ENCODE measurements around the gene SLC4A9. TPM values are rescaled to one million over a fixed set of nuclear protein-coding genes. Genes with fewer than 3 reads are reported as not detected.

Gene SLC4A9
- total and polyA plus RNA-seq, 2 experiments from 2014 or later = 0.07 to 0.53 TPM

DNA sequence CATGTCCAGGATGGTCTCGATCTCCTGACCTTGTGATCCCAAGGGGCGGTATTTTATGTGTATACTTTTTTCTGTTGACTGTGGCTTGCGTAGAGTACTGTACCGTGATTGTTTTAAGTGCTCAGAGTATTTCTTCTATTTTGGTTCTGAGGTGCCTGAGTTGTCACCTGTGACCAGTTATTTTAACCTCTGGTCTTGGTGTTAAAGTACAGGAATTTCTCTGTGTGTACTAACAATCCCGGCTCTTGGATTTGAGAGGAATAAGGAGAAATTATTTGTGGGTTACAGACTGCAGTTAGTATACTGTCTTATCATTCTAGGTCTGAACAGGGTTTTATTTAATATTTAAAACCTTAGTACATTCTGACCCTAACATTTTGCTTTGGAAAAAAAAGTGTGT is 43.6 kb downstream of the SLC4A9 start:
- no peak for TF ChIP-seq EZH2phosphoT487 (IDR thresholded peaks at IDR 0.05; ENCODE audit: low read depth, severe bottlenecking, unreplicated experiment)
- 73% methylated on average over 5 of the region's 5 CpGs for WGBS (ENCODE audit: low lambda C conversion rate, missing lambda C conversion rate)
- no peak for DNase-seq (ENCODE audit: low spot score)
- Histone ChIP-seq H3K36me3 (replicated peaks; ENCODE audit: insufficient read depth, low read depth) (no peaks in the 10 kb centered on the region), H3K4me3 (peak overlapping the region; percentile 44), H3K4me1 (ENCODE audit: insufficient read depth) (peaks cover 19% of the 10 kb centered on the region), H4K20me1 (ENCODE audit: insufficient read depth, poor library complexity, severe bottlenecking) (peaks cover 60% of the 10 kb centered on the region), H3K9me3 (ENCODE audit: low read depth) (no peaks in the 10 kb centered on the region), H2AFZ (no peak overlapping the region), H3K79me2 (peaks cover 77% of the 10 kb centered on the region), H3K27ac (no peak overlapping the region), H3K9me2 (replicated peaks; ENCODE audit: insufficient read depth) (no peaks in the 10 kb centered on the region), H3K27me3 (no peaks in the 10 kb centered on the region), H3K4me2 (peak overlapping the region; percentile 72)

DNA sequence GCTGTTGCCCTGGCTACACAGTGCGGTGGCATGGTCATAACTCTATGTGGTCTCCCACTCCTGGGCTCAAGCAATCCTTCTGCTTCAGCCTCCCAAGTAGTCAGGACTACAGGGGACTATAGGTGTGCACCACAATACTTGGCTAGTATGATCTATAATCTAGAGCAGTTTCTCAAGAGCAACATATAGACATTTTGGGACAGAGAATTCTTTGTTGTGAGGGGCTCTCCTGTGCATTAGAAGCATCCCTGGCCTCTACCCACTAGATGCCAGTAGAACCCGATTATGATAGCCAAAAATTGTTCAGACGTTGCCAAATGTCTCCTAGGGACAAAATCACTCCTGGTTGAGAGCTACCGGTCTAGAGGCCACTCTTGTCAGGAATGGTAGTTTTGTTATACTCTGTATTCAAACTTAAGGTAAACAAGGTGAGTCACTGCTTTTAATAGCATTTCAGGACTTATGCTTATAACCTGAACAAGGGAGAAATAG is 48.8 kb downstream of the SLC4A9 start:
- Histone ChIP-seq H3K4me1 (ENCODE audit: insufficient read depth) (peaks cover 14% of the 10 kb centered on the region), H3K4me3 (no peak overlapping the region), H3K9me3 (ENCODE audit: low read depth) (no peaks in the 10 kb centered on the region), H2AFZ (no peak overlapping the region), H3K4me2 (no peak overlapping the region), H3K27me3 (no peaks in the 10 kb centered on the region), H4K20me1 (ENCODE audit: insufficient read depth, poor library complexity, severe bottlenecking) (peaks cover 96% of the 10 kb centered on the region), H3K9me2 (replicated peaks; ENCODE audit: insufficient read depth) (no peaks in the 10 kb centered on the region), H3K27ac (no peak overlapping the region), H3K36me3 (replicated peaks; ENCODE audit: insufficient read depth, low read depth) (no peaks in the 10 kb centered on the region), H3K79me2 (peaks cover 100% of the 10 kb centered on the region)
- 78% methylated on average over 4 of the region's 4 CpGs for WGBS (ENCODE audit: low lambda C conversion rate, missing lambda C conversion rate)
- TF ChIP-seq, protein P1, sequence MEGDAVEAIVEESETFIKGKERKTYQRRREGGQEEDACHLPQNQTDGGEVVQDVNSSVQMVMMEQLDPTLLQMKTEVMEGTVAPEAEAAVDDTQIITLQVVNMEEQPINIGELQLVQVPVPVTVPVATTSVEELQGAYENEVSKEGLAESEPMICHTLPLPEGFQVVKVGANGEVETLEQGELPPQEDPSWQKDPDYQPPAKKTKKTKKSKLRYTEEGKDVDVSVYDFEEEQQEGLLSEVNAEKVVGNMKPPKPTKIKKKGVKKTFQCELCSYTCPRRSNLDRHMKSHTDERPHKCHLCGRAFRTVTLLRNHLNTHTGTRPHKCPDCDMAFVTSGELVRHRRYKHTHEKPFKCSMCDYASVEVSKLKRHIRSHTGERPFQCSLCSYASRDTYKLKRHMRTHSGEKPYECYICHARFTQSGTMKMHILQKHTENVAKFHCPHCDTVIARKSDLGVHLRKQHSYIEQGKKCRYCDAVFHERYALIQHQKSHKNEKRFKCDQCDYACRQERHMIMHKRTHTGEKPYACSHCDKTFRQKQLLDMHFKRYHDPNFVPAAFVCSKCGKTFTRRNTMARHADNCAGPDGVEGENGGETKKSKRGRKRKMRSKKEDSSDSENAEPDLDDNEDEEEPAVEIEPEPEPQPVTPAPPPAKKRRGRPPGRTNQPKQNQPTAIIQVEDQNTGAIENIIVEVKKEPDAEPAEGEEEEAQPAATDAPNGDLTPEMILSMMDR (IDR thresholded peaks at IDR 0.05; ENCODE audit: poor library complexity) = no peak
- TF ChIP-seq EZH2phosphoT487 (IDR thresholded peaks at IDR 0.05; ENCODE audit: low read depth, severe bottlenecking, unreplicated experiment) (no peak), EZH2 (IDR thresholded peaks at IDR 0.05; ENCODE audit: borderline replicate concordance) (no peak)
- DNase-seq (ENCODE audit: low spot score) = no peak

GRCh38 chr5:140413230-140413629 is 53.2 kb downstream of the SLC4A9 start:
- no peak overlapping the region for H2AFZ ChIP-seq
- peaks cover 8% of the 10 kb centered on the region for H3K4me1 ChIP-seq (ENCODE audit: insufficient read depth)
- no peak overlapping the region for H3K4me2 ChIP-seq
- WGBS (ENCODE audit: low lambda C conversion rate, missing lambda C conversion rate) = 82% methylated on average over 1 of the region's 1 CpG
- TF ChIP-seq, protein P1 (IDR thresholded peaks at IDR 0.05; ENCODE audit: poor library complexity) = no peak
- TF ChIP-seq EZH2phosphoT487 (IDR thresholded peaks at IDR 0.05; ENCODE audit: low read depth, severe bottlenecking, unreplicated experiment) = no peak
- TF ChIP-seq EZH2 (IDR thresholded peaks at IDR 0.05; ENCODE audit: borderline replicate concordance) = no peak
- H4K20me1 ChIP-seq (ENCODE audit: insufficient read depth, poor library complexity, severe bottlenecking) = peaks cover 94% of the 10 kb centered on the region
- no peaks in the 10 kb centered on the region for H3K9me2 ChIP-seq (replicated peaks; ENCODE audit: insufficient read depth)
- no peaks in the 10 kb centered on the region for H3K27me3 ChIP-seq
- H3K36me3 ChIP-seq (replicated peaks; ENCODE audit: insufficient read depth, low read depth) = no peaks in the 10 kb centered on the region
- H3K4me3 ChIP-seq = no peak overlapping the region
- no peak for DNase-seq (ENCODE audit: low spot score)
- no peak overlapping the region for H3K27ac ChIP-seq
- H3K9me3 ChIP-seq (ENCODE audit: low read depth) = no peaks in the 10 kb centered on the region
- peaks cover 100% of the 10 kb centered on the region for H3K79me2 ChIP-seq

GRCh38 chr5:140417235-140417634 is 57.2 kb downstream of the SLC4A9 start:
- WGBS (ENCODE audit: low lambda C conversion rate, missing lambda C conversion rate) = 98% methylated on average over 2 of the region's 2 CpGs
- Histone ChIP-seq H4K20me1 (ENCODE audit: insufficient read depth, poor library complexity, severe bottlenecking) (peaks cover 88% of the 10 kb centered on the region), H3K27ac (no peak overlapping the region), H3K4me3 (no peak overlapping the region), H3K4me1 (ENCODE audit: insufficient read depth) (no peaks in the 10 kb centered on the region), H2AFZ (no peak overlapping the region), H3K36me3 (replicated peaks; ENCODE audit: insufficient read depth, low read depth) (no peaks in the 10 kb centered on the region), H3K27me3 (no peaks in the 10 kb centered on the region), H3K9me3 (ENCODE audit: low read depth) (no peaks in the 10 kb centered on the region), H3K4me2 (no peak overlapping the region), H3K79me2 (peaks cover 97% of the 10 kb centered on the region), H3K9me2 (replicated peaks; ENCODE audit: insufficient read depth) (no peaks in the 10 kb centered on the region)
- TF ChIP-seq EZH2 (IDR thresholded peaks at IDR 0.05; ENCODE audit: borderline replicate concordance) (no peak), EZH2phosphoT487 (IDR thresholded peaks at IDR 0.05; ENCODE audit: low read depth, severe bottlenecking, unreplicated experiment) (no peak)
- TF ChIP-seq, protein P1 (IDR thresholded peaks at IDR 0.05; ENCODE audit: poor library complexity) = no peak
- no peak for DNase-seq (ENCODE audit: low spot score)

Data from hepatocyte (in vitro differentiated cells).